DMS 273 treated with DMSO at 0.1 percent for 48 hours (cell line): ENCODE measurements around the gene TMEM107.
"Not testable (repeated sequence)": the region's sequence is repeated elsewhere in the genome, so short reads cannot be mapped to it uniquely, and the experiment has no call there.

ENCODE experiments used
- DNase-seq: peaks from one replicate; lab custom pipeline; 2025; lab: John Stamatoyannopoulos, UW

The TMEM107 gene

DNA sequence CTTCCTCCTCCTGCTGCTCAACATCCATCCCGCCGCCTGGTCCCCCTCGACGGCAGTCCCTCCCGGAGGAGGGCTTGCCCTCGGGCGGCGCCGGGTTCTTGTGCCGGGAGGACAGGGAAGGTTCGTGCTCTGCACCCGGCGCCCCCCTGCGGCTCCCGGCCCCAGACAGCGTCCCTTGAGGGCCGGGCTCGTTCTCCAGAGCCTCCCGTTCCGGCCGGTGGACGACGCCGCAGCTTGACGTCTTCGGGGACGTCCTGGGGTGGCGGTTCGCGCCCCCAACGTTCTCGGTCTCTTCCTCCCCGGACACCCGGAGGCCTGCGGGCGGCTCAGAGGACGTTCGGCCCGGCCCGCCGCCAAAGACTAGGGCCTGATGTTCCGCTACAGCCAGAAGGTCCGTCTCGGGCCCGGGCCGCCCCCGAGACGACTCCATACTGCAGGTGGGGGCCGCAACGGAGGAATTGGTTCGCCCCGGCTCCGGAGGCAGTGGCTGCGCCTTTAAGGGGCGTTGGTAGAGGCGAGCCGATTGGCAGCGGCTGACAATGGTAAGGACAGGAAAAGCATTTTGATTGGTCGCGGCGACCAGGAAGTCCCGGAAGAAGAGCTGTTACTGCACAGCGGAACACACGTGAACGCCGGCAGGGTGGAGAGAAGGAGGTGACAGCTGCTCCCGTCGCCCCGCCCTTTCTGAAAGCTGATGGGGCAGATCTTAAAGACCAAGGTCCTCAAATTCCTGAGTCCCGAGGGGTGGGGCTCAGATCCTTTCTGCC is 13.7 kb upstream of the TMEM107 start, which contains the start of gene BORCS6:
BORCS6 (minus strand) TSS at position 470 of the 767 bp plus-strand sequence; CDS start at position 430, 40 bp downstream.
- DNase-seq: peak; percentile 93

- no peak for DNase-seq
These were observed 13.0 kb upstream of the TMEM107 start for GRCh38 chr17:8189041-8189710.

DNA sequence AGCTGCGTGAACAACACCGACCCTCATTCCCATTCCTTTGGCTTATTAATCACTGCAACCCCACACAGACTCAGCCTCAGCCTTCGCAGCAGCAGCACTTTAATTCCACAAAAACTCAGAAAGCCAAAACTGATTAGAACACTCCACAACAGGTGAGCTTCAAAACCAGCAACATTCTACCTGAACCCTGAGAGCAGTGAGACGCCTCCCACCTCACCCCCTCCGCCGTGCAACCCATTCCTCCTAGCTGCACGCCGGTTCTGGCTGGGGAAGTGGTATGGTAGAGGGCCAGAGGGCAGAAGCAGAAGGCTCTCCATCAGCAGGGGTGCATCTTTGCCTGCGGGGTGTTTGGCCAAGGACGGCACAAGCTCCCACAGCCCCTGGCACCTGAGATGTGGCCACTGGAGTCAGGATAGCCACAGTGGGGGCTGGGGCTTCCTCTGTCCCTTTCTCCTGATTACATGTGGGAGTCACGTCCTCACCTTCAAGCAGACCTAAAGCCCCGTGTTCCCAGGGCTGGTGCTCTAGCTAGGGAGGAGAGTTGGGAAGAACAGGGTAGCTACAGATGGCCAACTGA is 12.2 kb upstream of the TMEM107 start:
- DNase-seq: no peak

DNA sequence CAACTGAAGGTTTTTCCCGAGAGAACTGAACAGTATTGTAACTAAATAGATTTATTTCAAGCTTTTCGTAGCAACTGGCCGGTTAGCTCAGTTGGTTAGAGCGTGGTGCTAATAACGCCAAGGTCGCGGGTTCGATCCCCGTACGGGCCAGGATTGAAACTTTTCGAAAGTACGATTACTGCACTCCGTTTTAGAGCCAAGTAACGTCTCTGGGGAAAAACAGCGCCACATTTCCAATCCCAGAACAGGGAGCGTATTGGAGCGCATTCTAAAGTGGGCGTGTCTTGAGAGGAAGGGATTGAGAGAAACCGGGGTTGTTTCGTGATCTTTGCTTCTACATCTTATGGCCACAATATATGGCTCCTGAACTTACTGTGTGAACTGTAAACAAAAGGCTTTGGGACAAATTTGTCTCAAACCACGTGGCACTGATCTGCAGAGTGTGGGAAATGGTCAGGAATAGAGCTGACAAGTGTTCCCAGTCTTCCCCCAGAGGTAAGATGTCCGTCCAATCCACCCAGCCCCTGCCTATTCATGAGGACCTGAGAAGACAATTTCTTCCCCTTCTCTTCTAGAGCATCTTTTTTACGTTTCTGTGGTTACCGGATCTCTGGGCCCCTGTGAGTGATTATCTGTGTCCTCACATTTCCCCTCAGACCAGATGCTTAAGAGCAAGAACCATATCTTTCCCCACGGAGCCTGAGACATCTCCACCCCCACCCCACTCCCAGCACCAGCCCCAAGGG is 11.5 kb upstream of the TMEM107 start:
- peak; percentile 93 for DNase-seq

- DNase-seq: peak; percentile 96
These were observed 10.8 kb upstream of the TMEM107 start for GRCh38 chr17:8186787-8187516.

- DNase-seq: no peak
These were observed 10.2 kb upstream of the TMEM107 start for GRCh38 chr17:8186446-8186786.

DNA sequence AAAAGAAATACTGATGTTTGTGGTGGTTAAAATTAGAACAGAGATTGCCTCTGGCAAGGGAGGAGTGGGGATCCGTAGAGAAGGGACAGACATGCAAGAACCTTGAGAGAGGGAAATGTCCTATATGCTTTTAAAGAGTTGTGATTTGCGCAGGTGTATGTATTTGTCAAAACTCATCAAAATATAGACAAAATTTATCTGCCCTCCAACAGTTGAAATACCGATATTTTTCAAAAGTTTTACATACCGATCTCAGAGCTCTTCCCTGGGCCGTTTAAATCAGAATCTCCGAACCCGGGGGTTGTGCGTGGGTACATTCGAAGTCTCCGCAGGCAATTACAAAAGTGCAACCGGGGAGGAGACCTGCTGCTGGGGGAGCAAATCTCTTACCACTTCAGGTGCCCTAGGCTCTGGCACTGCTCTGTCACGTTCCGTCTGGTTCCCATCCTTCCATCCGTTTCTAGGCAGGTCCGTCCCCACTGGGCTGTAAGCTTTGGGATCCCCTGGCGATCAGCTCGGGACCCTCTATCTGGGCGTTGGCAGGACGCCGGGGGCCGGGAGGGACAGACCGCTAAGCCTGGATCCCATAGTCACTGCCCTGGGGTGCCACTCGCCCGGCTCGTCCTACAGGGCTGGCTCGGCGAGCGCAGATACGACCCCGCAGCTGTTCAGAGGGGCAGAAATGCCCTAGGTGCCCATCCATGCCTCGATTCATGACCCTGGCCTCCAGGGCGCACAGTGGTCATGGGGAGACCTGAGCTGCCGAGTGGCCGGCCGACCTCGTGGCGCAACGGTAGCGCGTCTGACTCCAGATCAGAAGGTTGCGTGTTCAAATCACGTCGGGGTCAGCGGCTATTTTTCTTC is 9.6 kb upstream of the TMEM107 start:
- DNase-seq: peak; percentile 48

DNA sequence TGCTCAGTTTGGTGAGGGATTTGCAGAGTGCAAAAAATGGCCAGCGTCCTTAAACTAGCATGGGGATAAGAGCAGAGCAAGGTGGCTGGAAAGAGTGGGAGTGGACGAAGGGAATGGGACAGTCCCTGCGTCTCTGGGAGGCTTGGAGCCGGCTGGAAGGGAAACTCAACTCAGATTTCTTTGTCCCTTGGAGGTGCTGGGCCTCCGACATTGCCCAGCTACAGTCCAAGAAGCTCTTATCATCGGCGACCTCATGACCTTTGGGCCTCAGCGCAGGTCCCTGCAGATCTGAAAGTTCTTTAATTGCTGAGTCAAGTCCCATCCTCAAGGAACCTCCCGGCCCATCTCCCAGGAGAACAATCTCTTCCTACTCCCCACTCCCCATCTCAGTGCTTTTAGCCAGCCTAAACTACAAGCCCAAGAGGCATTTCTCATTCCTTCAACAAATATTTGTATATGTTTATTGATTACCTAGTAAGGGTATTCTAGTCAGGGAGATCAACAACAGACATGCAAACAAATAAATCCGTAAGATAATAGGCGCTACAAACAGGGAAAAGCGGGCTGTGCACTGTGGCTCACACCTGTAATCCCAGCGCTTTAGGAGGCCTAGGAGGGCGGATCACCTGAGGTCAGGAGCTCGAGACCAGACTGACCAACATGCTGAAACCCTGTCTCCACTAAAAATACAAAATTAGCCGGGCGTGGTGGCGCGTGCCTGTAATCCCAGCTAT is 985 bp upstream of the TMEM107 start:
- DNase-seq: no peak

GRCh38 chr17:8175795-8176196 is 384 bp downstream of the TMEM107 start:
- DNase-seq: no peak

- DNase-seq: no peak
These were observed 2.3 kb downstream of the TMEM107 start for GRCh38 chr17:8173871-8174322.

- DNase-seq: peak; percentile 98
These were observed 2.9 kb downstream of the TMEM107 start for GRCh38 chr17:8173056-8173870.

DNA sequence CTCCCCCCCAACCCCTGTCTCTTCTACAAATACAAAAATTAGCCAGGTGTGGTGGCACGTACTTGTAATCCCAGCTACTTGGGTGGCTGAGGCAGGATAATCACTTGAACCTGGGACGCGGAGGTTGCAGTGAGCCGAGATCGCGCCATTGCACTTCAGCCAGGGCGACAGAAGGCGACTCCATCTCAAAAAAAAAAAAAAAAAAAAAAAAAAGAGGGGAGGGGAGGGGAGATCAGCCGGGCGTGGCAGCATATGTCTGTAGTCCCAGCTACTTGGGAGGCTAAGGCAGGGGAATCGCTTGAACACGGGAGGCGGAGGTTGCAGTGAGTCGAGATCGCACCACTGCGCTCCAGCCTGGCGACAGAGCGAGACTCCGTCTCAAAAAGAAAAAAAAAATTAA is 6.0 kb downstream of the TMEM107 start:
- DNase-seq: not testable (repeated sequence)

- no peak for DNase-seq
These were observed 8.7 kb downstream of the TMEM107 start for GRCh38 chr17:8167526-8167925.

DNA sequence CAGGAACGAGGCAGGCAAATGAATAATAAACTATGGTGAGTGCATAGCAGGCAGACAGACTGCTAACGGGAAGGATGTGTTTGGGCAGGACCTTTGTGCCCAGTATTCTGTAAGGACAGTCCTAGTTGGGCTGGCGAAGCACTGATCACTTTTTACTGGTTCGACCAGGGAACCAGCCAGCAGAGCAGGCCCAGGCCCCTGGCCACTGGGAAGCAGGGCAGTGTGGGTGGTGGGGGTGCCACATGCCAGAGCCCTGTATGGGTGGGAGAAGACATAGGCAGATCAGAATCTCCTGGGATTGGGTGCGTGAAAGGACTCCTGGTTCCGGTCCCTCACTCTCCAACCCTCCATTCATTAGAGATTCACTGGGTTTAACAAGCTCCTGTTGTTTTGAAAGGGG is 9.4 kb downstream of the TMEM107 start:
- DNase-seq: no peak

- DNase-seq: no peak
These were observed 11.4 kb downstream of the TMEM107 start for GRCh38 chr17:8164815-8165131.

- DNase-seq: no peak
These were observed 12.0 kb downstream of the TMEM107 start for GRCh38 chr17:8163978-8164814.

DNA sequence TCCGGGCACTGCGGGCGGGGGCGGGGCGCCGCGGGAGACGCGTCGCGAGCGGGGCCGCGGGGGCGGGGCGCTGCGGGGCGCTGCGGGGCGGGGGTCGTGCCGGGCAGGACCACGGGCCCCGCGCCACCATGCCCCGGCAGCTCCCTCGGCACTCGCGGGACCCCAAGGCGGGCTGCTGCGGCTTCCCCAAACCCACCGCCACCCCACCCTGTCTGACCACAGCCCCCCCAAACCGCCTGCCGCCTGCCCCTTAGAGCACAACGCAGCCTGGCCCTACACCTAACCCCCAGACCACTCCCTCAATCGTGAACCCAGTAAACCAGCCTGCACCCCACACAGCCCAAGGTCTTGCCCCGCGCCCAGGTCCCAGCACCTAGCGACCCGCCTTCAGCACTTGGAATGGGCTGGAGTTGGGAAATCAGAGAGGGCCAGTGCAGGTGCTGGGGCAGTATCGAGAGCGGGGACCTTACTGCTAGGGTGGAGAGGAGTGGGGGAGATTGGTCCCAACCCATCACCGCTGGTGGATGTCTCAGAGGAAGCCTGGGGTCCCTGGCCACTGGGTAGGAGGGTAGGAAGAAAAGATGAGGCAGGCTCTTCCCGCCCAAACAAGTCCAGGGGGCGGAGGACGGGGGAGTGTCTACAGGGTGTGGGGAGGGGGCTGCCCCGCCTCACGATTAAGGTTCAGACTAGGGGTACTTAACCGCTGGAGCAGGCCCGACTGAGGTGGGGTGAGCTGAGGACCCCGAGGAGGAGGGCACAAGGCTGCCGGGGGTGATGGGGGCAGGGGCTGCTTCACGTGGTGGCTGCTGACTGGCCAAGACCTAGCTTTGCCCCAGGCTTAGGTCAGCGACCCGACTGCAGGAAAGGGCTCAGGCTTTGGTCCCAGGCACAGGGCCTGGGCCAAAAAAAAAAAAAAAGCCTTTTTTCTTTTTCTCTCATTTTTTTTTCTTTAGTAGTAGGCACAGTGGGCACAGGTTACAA is 12.9 kb downstream of the TMEM107 start:
- DNase-seq: no peak
